ENCODE data around the gene EOLA2.
"Not testable (repeated sequence)": the region's sequence is repeated elsewhere in the genome, so short reads cannot be mapped to it uniquely, and the experiment has no call there.

The EOLA2 gene

DNA sequence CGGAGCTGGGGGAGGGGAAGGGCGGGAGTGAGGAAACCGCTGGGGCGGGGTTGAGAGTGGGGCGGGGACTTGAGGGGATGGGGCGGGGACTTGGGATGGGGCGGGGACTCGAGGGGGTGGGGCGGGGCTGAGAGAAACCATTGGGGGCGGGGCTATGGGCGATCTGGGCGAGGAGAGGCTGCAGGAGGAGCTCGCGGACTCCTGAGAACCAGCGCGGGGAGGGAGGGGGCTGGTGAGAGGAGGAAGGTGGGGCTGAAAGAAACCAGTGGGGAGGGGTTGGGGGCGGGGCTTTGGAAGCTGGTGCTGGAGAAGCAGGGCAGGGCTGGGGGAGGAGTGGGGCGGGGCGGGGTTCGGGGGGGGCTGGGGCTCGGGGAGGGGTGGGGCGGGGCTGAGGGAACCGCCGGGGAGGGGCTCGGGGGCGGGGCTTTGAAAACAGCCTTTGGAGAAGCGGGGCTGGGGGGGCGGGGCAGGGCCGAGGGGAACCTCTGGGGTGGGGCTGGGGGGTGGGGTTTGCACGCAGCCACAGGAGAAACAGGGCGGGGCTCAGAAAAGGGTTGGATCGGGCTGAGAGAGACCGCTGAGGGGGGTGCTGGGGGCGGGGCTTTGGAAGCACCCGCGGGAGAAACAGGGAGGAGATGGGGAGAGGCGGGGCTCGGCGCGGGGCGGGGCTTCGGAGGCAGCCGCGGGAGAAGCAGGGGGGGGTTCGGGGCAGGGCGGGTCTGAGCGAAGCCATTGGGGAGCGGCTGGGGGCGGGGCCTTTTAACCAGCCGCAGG is 777 bp upstream of the EOLA2 start:
- TF ChIP-seq FOXP2 (optimal IDR thresholded peaks at IDR 0.05; ENCODE audit: borderline replicate concordance, extremely low read depth, extremely low read length, insufficient read depth) (no peak), POLR2AphosphoS5 (IDR thresholded peaks at IDR 0.05; ENCODE audit: low read depth, low read length) (no peak), SIN3A (IDR thresholded peaks at IDR 0.05; ENCODE audit: borderline replicate concordance, insufficient read depth, low read length) (no peak)
- TF ChIP-seq, protein P1, sequence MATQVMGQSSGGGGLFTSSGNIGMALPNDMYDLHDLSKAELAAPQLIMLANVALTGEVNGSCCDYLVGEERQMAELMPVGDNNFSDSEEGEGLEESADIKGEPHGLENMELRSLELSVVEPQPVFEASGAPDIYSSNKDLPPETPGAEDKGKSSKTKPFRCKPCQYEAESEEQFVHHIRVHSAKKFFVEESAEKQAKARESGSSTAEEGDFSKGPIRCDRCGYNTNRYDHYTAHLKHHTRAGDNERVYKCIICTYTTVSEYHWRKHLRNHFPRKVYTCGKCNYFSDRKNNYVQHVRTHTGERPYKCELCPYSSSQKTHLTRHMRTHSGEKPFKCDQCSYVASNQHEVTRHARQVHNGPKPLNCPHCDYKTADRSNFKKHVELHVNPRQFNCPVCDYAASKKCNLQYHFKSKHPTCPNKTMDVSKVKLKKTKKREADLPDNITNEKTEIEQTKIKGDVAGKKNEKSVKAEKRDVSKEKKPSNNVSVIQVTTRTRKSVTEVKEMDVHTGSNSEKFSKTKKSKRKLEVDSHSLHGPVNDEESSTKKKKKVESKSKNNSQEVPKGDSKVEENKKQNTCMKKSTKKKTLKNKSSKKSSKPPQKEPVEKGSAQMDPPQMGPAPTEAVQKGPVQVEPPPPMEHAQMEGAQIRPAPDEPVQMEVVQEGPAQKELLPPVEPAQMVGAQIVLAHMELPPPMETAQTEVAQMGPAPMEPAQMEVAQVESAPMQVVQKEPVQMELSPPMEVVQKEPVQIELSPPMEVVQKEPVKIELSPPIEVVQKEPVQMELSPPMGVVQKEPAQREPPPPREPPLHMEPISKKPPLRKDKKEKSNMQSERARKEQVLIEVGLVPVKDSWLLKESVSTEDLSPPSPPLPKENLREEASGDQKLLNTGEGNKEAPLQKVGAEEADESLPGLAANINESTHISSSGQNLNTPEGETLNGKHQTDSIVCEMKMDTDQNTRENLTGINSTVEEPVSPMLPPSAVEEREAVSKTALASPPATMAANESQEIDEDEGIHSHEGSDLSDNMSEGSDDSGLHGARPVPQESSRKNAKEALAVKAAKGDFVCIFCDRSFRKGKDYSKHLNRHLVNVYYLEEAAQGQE (IDR thresholded peaks at IDR 0.05; ENCODE audit: insufficient read depth in 1 of 2, low read depth in 2 of 2, low read length in 2 of 2), result no peak

DNA sequence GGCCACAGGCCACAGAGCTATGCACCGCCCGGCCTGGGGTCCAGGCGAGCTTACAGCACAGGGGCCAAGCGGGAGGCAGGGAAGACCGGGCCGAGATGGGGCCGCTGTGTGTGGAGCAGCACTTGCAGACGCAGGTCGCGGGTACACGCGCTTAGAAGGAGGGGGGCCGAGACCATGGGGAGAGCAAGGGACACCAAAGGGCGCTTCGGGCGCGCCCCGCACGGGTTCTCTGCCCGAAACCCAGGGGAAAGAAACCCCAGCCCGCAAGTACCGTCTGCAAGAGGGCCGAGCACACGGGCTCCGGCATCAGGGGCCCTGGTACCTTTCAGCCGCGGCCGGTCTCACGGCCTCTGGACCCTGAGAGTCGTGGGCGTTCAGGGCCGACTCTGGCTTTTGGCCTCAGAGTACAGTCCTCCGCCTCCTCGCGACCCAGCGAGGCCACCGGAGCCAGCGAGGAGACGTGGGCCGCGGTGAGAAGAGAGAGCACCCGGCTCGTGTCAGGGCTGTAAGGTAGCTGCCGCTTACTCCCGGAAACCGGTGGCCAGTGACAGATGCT is 342 bp downstream of the EOLA2 start:
- TF ChIP-seq SIN3A (IDR thresholded peaks at IDR 0.05; ENCODE audit: borderline replicate concordance, insufficient read depth, low read length) (no peak), POLR2AphosphoS5 (IDR thresholded peaks at IDR 0.05; ENCODE audit: low read depth, low read length) (0 out of 2 replicates have a peak, but pooled peaks have one; percentile 38)
- TF ChIP-seq, protein P1 (IDR thresholded peaks at IDR 0.05; ENCODE audit: insufficient read depth in 1 of 2, low read depth in 2 of 2, low read length in 2 of 2), result no peak

DNA sequence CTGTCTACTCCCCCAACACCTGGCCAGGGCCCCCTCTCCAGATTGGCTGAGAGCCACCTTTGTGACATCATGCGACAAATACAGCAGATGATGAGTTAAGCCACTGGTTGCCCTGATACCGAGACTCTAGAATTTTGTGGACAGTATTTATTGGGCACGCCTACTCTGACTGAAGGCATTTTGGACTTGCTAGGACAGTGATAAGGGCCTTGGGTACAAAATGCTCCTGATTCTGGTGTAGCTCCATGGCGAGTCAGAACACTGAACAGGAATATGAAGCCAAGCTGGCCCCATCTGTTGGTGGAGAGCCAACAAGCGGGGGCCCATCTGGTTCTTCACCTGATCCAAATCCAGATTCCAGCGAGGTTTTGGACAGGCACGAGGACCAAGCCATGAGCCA is 8.9 kb downstream of the EOLA2 start, which contains the start of gene HSFX4:
HSFX4 (plus strand) TSS at position 174 of the 400 bp plus-strand sequence; CDS start at position 246, 72 bp downstream.
- TF ChIP-seq, protein P1 (IDR thresholded peaks at IDR 0.05; ENCODE audit: insufficient read depth in 1 of 2, low read depth in 2 of 2, low read length in 2 of 2), result not testable (repeated sequence)
- not testable (repeated sequence) for TF ChIP-seq SIN3A, TAF1 (IDR thresholded peaks at IDR 0.05; ENCODE audit: borderline replicate concordance, insufficient read depth, low read length)

DNA sequence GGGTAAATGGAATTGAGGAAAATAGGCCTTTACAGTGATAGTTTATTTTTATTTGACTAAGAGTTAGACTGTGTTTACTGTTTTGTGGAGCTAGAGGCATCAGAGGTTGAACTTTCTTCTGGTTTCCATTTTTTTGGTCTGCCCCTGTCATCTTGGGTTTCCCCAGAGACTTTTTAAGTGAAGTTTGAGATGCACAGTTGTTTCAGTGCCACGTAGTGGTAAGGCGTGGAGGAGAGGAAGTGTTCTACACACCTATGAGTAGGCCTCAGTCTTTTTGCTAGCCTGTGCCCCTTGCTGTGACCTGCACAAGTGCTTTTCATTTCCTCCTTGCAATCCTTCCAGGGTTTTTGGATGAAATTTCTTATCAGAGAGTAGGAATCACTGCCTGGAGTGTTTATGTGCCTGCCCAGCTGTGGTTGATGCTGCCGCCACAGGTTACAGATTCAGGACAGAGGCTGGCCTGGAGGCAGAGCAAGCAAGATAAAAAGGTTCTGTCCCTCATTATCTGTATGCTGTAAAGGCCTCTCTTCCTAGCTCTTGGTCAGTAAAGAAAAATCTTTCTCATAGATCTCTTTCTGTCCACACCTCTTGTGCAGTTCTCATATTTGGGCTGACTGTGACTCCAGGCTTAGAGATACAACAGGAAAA is 21.4 kb downstream of the EOLA2 start:
- TF ChIP-seq POLR2AphosphoS5 (IDR thresholded peaks at IDR 0.05; ENCODE audit: low read depth, low read length) (no peak), TAF1 (IDR thresholded peaks at IDR 0.05; ENCODE audit: borderline replicate concordance, insufficient read depth, low read length) (no peak), SIN3A (IDR thresholded peaks at IDR 0.05; ENCODE audit: borderline replicate concordance, insufficient read depth, low read length) (no peak), FOXP2 (optimal IDR thresholded peaks at IDR 0.05; ENCODE audit: borderline replicate concordance, extremely low read depth, extremely low read length, insufficient read depth) (no peak)
- TF ChIP-seq, protein P1 (IDR thresholded peaks at IDR 0.05; ENCODE audit: insufficient read depth in 1 of 2, low read depth in 2 of 2, low read length in 2 of 2), result no peak

Measured in PFSK-1 (cell line).